ENCODE results near the gene MID2.
"Not testable (repeated sequence)": the region's sequence is repeated elsewhere in the genome, so short reads cannot be mapped to it uniquely, and the experiment has no call there.

Gene MID2

GRCh38 chrX:107842715-107843400 lies 17.2 kb downstream of the MID2 start:
- no peak for DNase-seq

- no peak for DNase-seq
Measured at GRCh38 chrX:107845625-107846024, 20.0 kb downstream of the MID2 start.

- no peak for DNase-seq
Measured at GRCh38 chrX:107848591-107848990, 22.9 kb downstream of the MID2 start.

- DNase-seq = no peak
Measured at GRCh38 chrX:107849747-107850421, 24.2 kb downstream of the MID2 start.

- no peak for DNase-seq
Measured at GRCh38 chrX:107850422-107850765, 24.7 kb downstream of the MID2 start.

- DNase-seq = no peak
Measured at GRCh38 chrX:107851215-107851614, 25.5 kb downstream of the MID2 start.

- DNase-seq = not testable (repeated sequence)
Measured at GRCh38 chrX:107851665-107852064, 26.0 kb downstream of the MID2 start.

- no peak for DNase-seq
Measured at GRCh38 chrX:107856289-107856688, 30.6 kb downstream of the MID2 start.

GRCh38 chrX:107857041-107857440 lies 31.4 kb downstream of the MID2 start:
- DNase-seq = not testable (repeated sequence)

GRCh38 chrX:107857837-107858236 lies 32.2 kb downstream of the MID2 start:
- DNase-seq = no peak

GRCh38 chrX:107861056-107861455 lies 35.4 kb downstream of the MID2 start:
- no peak for DNase-seq

- no peak for DNase-seq
Measured at GRCh38 chrX:107871136-107871535, 45.5 kb downstream of the MID2 start.

- no peak for DNase-seq
Measured at GRCh38 chrX:107878106-107878505, 52.4 kb downstream of the MID2 start.

GRCh38 chrX:107880054-107880610 lies 54.5 kb downstream of the MID2 start:
- DNase-seq = no peak

GRCh38 chrX:107894038-107894437 lies 68.4 kb downstream of the MID2 start:
- no peak for DNase-seq

GRCh38 chrX:107902721-107903120 lies 77.1 kb downstream of the MID2 start:
- DNase-seq = no peak

- no peak for DNase-seq
Measured at GRCh38 chrX:107905366-107905765, 79.7 kb downstream of the MID2 start.

GRCh38 chrX:107924136-107924746 lies 98.6 kb downstream of the MID2 start:
- DNase-seq = no peak

GRCh38 chrX:107934262-107934661 lies 108.6 kb downstream of the MID2 start:
- no peak for DNase-seq

GRCh38 chrX:107935200-107935599 lies 109.5 kb downstream of the MID2 start:
- no peak for DNase-seq

GRCh38 chrX:107935664-107936433 lies 110.2 kb downstream of the MID2 start:
- DNase-seq = no peak

GRCh38 chrX:107936434-107936730 lies 110.7 kb downstream of the MID2 start:
- DNase-seq = no peak

- DNase-seq = no peak
Measured at GRCh38 chrX:107940095-107940494, 114.4 kb downstream of the MID2 start.
